CD4-positive, alpha-beta T cell treated with Interleukin-6 for 4 hours (primary cell): ENCODE data around the gene ARHGEF28.

Experiments used
- DNase-seq: peaks from one replicate; pipeline ENCODE4 v3.0.0-alpha.2; 2020; ENCODE audit warnings: mixed read lengths

Gene ARHGEF28

GRCh38 chr5:73743161-73743560, 117.2 kb downstream of the ARHGEF28 start:
- no peak for DNase-seq

GRCh38 chr5:73745836-73746235, 119.8 kb downstream of the ARHGEF28 start:
- no peak for DNase-seq

GRCh38 chr5:73746608-73747007, 120.6 kb downstream of the ARHGEF28 start:
- no peak for DNase-seq

- DNase-seq: no peak
Measured at GRCh38 chr5:73747696-73748380, 121.8 kb downstream of the ARHGEF28 start.

GRCh38 chr5:73748510-73749400, 122.8 kb downstream of the ARHGEF28 start:
- DNase-seq: no peak

GRCh38 chr5:73749485-73750270, 123.7 kb downstream of the ARHGEF28 start:
- no peak for DNase-seq

GRCh38 chr5:73751254-73751914, 125.4 kb downstream of the ARHGEF28 start:
- no peak for DNase-seq

GRCh38 chr5:73754254-73754653, 128.3 kb downstream of the ARHGEF28 start:
- no peak for DNase-seq

- no peak for DNase-seq
Measured at GRCh38 chr5:73757416-73757815, 131.4 kb downstream of the ARHGEF28 start.

- no peak for DNase-seq
Measured at GRCh38 chr5:73759771-73760170, 133.8 kb downstream of the ARHGEF28 start.

GRCh38 chr5:73763300-73764032, 137.5 kb downstream of the ARHGEF28 start:
- DNase-seq: no peak

GRCh38 chr5:73764586-73764985, 138.6 kb downstream of the ARHGEF28 start:
- no peak for DNase-seq

- DNase-seq: no peak
Measured at GRCh38 chr5:73764996-73765395, 139.0 kb downstream of the ARHGEF28 start.

GRCh38 chr5:73766902-73767301, 140.9 kb downstream of the ARHGEF28 start:
- DNase-seq: no peak

GRCh38 chr5:73770172-73771025, 144.4 kb downstream of the ARHGEF28 start:
- DNase-seq: no peak

- no peak for DNase-seq
Measured at GRCh38 chr5:73774924-73775323, 148.9 kb downstream of the ARHGEF28 start.

GRCh38 chr5:73776405-73776804, 150.4 kb downstream of the ARHGEF28 start:
- no peak for DNase-seq

GRCh38 chr5:73777192-73777591, 151.2 kb downstream of the ARHGEF28 start:
- DNase-seq: no peak

GRCh38 chr5:73780302-73781080, 154.5 kb downstream of the ARHGEF28 start:
- no peak for DNase-seq

GRCh38 chr5:73781107-73781768, 155.2 kb downstream of the ARHGEF28 start:
- no peak for DNase-seq
